HepG2 (cell line): ENCODE measurements around the gene TFAP2A. TPM values are rescaled to one million over a fixed set of nuclear protein-coding genes. Genes with fewer than 3 reads are reported as not detected.
A peak's percentile ranks its signal among the peaks of the same experiment; 100 is the strongest.

Experiments used
- CBX1 ChIP-seq: IDR thresholded peaks from one replicate; pipeline ENCODE4 v1.6.1; 2016; ENCODE audit warnings: antibody characterized with exemption, low read depth
- GMEB1 ChIP-seq: sonication (generic); formaldehyde crosslinking; IDR thresholded peaks from 2 replicates; pipeline ENCODE4 v1.5.1; 2020; ENCODE audit warnings: missing genetic modification reagents, mild to moderate bottlenecking, borderline replicate concordance
- ZBTB20 ChIP-seq: sonication (generic); formaldehyde crosslinking; IDR thresholded peaks from 2 replicates; pipeline ENCODE4 v1.8.1; 2023; ENCODE audit warnings: missing genetic modification reagents, low read depth, mild to moderate bottlenecking, borderline replicate concordance
- ZFP91 ChIP-seq: sonication (generic); formaldehyde crosslinking; IDR thresholded peaks from 2 replicates; pipeline ENCODE4 v1.9.0; 2022; ENCODE audit warnings: missing genetic modification reagents, mild to moderate bottlenecking, borderline replicate concordance
- ZNF687 ChIP-seq: sonication (generic); formaldehyde crosslinking; IDR thresholded peaks from 2 replicates; pipeline ENCODE4 v1.5.1; 2020; ENCODE audit warnings: mild to moderate bottlenecking, missing genetic modification reagents, moderate library complexity
- polyA plus RNA-seq, 8 experiments: library from polyadenylated mRNA; depleted of rRNA in 3 of 8; stranded (reverse) in 7 of 8; unstranded in 1 of 8; fragments of >200 nt; fragmentation: Illumina TruSeq in 4 of 8; extraction: Trizol in 4 of 8; gene quantifications; 2 replicates each; pipeline versions ENCODE4 v1.2.1 to v1.2.3, GENCODE V29; 2011 to 2016; ENCODE audit warnings: low read depth in 4 of 8, missing spikeins in 1 of 8, mixed read lengths in 1 of 8; ENCODE audit not compliant: insufficient read depth in 1 of 8
- total RNA-seq, 5 experiments: library from RNA; depleted of rRNA; stranded (reverse); fragments of >200 nt; fragmentation: Illumina TruSeq; extraction: Trizol; gene quantifications; 2 replicates each; pipeline ENCODE4 v1.2.3, GENCODE V29; 2016; ENCODE audit warnings: low read depth in 1 of 5
- TF ChIP-seq, protein P1 (sequence below): sonication (generic); formaldehyde crosslinking; IDR thresholded peaks from 2 replicates; pipeline ENCODE4 v1.4.0; 2020; ENCODE audit warnings: low read depth, missing genetic modification reagents
- TF ChIP-seq, protein P2 (sequence below): sonication (generic); formaldehyde crosslinking; IDR thresholded peaks from 2 replicates; pipeline ENCODE4 v1.4.0; 2020; ENCODE audit warnings: mild to moderate bottlenecking, missing genetic modification reagents
- TF ChIP-seq, protein P3 (sequence below): IDR thresholded peaks from 2 replicates; pipeline ENCODE4 v1.6.1; 2012; ENCODE audit warnings: inconsistent platforms

The TFAP2A gene
- total and polyA plus RNA-seq, 2 of the 13 experiments (the other 11 are each of a cell fraction or from before 2014, with no cell fraction given), result not detected

GRCh38 chr6:10425975-10426780 lies 11.3 kb upstream of the TFAP2A start (continued):
- TF ChIP-seq, protein P1, sequence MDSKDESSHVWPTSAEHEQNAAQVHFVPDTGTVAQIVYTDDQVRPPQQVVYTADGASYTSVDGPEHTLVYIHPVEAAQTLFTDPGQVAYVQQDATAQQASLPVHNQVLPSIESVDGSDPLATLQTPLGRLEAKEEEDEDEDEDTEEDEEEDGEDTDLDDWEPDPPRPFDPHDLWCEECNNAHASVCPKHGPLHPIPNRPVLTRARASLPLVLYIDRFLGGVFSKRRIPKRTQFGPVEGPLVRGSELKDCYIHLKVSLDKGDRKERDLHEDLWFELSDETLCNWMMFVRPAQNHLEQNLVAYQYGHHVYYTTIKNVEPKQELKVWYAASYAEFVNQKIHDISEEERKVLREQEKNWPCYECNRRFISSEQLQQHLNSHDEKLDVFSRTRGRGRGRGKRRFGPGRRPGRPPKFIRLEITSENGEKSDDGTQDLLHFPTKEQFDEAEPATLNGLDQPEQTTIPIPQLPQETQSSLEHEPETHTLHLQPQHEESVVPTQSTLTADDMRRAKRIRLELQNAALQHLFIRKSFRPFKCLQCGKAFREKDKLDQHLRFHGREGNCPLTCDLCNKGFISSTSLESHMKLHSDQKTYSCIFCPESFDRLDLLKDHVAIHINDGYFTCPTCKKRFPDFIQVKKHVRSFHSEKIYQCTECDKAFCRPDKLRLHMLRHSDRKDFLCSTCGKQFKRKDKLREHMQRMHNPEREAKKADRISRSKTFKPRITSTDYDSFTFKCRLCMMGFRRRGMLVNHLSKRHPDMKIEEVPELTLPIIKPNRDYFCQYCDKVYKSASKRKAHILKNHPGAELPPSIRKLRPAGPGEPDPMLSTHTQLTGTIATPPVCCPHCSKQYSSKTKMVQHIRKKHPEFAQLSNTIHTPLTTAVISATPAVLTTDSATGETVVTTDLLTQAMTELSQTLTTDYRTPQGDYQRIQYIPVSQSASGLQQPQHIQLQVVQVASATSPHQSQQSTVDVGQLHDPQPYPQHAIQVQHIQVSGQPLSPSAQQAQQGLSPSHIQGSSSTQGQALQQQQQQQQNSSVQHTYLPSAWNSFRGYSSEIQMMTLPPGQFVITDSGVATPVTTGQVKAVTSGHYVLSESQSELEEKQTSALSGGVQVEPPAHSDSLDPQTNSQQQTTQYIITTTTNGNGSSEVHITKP (CRISPR knock-in tag), result no peak
- TF ChIP-seq ZFP91 (CRISPR knock-in tag) (peak; percentile 78; the same call in 1 of the 2 replicates), CBX1 (peak; percentile 52), ZNF687 (peak; percentile 80), ZBTB20 (no peak), GMEB1 (CRISPR knock-in tag) (peak; percentile 30; the same call in 1 of the 2 replicates)
- TF ChIP-seq, protein P2, sequence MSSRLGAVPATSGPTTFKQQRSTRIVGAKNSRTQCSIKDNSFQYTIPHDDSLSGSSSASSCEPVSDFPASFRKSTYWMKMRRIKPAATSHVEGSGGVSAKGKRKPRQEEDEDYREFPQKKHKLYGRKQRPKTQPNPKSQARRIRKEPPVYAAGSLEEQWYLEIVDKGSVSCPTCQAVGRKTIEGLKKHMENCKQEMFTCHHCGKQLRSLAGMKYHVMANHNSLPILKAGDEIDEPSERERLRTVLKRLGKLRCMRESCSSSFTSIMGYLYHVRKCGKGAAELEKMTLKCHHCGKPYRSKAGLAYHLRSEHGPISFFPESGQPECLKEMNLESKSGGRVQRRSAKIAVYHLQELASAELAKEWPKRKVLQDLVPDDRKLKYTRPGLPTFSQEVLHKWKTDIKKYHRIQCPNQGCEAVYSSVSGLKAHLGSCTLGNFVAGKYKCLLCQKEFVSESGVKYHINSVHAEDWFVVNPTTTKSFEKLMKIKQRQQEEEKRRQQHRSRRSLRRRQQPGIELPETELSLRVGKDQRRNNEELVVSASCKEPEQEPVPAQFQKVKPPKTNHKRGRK (CRISPR knock-in tag), result peak; percentile 66; the same call in 1 of the 2 replicates
- TF ChIP-seq, protein P3, sequence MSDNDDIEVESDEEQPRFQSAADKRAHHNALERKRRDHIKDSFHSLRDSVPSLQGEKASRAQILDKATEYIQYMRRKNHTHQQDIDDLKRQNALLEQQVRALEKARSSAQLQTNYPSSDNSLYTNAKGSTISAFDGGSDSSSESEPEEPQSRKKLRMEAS, result peak; percentile 40; the same call in 1 of the 2 replicates
